Coronary artery (tissue), 2 donors: Measurements from ENCODE around the gene CCDC88B.
A peak's percentile ranks its signal among the peaks of the same experiment; 100 is the strongest.

ENCODE experiments used
- DNase-seq: peaks from one replicate; pipeline ENCODE4 v3.0.0-alpha.2; 2017; ENCODE audit warnings: low spot score
- H3K27ac ChIP-seq, 2 donors: fragments of 200-600 bp; sonication (generic); one replicate each; pipeline ENCODE4 v1.5.1; 2016 to 2019
- H3K4me3 ChIP-seq: fragments of 200-600 bp; sonication (generic); 2 replicates; pipeline ENCODE4 v1.5.1; 2016; ENCODE audit warnings: mild to moderate bottlenecking, moderate library complexity
- CTCF ChIP-seq: fragments of 200-600 bp; sonication (generic); IDR thresholded peaks from one replicate; pipeline ENCODE4 v1.5.1; 2019; ENCODE audit warnings: antibody characterized with exemption

Gene CCDC88B

GRCh38 chr11:64351136-64351631, 11.2 kb downstream of the CCDC88B start:
- Histone ChIP-seq H3K27ac (no peak overlapping the region), H3K4me3 (no peak overlapping the region)
- no peak for TF ChIP-seq CTCF
- no peak for DNase-seq

DNA sequence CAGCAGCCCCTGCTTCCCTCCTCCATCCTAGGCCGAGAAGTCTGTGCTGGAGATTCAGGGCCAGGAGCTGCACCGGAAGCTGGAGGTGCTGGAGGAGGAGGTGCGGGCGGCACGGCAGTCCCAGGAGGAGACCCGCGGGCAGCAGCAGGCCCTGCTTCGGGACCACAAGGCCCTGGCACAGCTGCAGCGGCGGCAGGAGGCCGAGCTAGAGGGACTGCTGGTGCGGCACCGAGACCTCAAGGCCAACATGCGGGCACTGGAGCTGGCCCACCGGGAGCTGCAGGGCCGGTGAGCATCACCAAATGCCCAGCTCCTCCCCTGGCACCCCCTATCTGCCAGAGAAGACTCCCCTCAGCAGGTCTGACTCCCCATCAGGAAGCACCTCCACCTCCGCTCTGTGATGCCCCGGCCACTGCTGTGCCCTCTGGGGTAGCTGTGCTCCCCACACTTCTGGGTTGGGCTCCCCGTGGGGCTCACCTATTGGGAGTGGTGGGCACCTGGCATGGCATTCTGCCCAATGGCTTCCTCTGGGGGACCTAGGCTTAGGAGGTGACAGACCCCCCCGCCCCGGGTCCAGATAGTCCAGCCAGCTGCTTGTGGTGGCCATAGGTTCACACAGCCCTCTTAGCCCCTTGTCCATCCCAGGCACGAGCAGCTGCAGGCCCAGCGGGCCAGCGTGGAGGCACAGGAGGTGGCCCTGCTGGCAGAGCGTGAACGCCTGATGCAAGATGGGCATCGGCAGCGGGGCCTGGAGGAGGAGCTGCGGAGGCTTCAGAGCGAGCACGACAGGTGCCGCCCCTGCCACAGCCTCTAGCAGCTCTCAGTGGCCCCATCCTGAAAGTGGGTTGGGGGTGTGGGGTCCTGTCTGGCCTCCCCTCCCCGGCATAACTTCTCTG, 12.3 kb downstream of the CCDC88B start:
- no peak overlapping the region for H3K4me3 ChIP-seq
- no peak overlapping the region for H3K27ac ChIP-seq
- no peak for TF ChIP-seq CTCF
- DNase-seq = peak; percentile 70

- peak; percentile 69 for DNase-seq
- Histone ChIP-seq H3K4me3 (no peak overlapping the region), H3K27ac (no peak overlapping the region)
- no peak for TF ChIP-seq CTCF
These were observed 13.2 kb downstream of the CCDC88B start for GRCh38 chr11:64352995-64353714.

DNA sequence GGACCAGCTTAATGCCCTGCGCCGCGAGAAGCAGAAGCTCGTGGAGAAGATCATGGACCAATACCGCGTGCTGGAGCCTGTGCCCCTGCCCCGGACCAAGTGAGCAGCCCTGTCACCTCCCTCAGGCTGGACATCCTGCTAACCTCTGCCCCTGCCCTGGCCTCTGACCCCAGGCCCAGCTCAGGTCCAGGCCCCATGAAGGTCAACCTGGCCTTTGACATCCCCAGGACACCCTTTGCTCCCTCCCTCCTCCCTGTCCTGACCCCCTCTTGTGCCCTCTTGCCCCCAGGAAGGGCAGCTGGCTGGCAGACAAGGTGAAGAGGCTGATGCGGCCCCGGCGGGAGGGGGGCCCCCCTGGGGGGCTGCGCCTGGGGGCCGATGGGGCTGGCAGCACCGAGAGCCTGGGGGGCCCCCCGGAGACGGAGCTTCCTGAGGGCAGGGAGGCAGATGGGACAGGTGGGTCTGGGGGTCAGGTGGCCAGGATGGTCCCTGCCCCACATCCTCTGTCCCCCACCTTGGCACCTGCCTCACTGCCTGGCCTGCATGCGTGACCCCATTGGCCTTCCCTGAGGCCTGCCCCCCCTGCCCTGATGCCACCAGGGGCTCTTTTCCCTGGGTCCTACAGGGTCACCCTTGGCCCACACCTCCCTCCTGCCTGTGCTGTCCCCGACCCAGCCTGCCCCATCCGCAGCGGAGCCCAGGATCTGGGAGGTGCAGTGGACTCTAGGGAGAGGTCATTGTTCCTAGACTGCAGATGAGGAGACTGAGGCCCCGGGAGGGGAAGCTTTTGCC, 13.9 kb downstream of the CCDC88B start:
- no peak overlapping the region for H3K27ac ChIP-seq
- no peak for DNase-seq
- H3K4me3 ChIP-seq = no peak overlapping the region
- no peak for TF ChIP-seq CTCF

DNA sequence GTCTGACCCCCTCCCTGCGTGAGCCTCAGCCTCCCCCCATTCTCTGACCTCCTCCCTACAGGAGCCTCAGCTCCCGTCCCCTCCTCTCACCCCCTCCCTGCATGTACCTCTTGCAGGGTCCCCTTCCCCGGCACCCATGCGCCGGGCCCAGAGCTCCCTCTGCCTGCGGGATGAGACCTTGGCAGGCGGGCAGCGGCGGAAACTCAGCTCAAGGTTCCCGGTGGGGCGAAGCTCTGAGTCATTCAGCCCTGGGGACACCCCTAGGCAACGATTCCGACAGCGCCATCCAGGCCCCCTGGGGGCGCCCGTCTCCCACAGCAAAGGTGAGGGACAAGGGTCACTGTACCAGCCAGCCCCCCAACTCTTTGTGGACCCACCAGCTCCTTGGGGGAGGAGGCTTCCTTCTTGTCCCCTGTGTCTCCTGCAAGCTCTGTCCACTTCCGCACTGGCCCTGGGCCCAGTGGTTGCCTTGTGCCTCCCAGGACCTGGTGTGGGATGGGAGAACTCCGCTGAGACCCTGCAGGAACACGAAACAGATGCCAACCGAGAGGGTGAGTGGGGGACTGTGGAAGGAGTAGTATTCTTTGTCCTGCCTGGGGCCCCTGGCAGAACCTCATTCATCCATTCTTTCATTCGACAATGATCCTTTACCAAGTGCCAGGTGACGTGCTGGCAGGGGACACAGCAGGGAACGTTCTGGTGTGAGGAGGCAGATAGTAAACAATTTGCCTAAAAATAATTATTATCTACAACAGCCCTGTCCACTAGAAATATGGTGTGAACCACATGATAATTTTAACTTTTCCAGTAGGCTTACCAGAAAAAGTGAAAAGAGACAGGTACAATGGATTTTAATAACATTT, 15.3 kb downstream of the CCDC88B start:
- Histone ChIP-seq H3K4me3 (peak overlapping the region; percentile 68), H3K27ac (peak overlapping the region in 1 of 2 donors; percentile 49)
- DNase-seq = peak; percentile 87
- TF ChIP-seq CTCF = peak; percentile 48
